Measurements from ENCODE around the gene PRPSAP1. TPM values are rescaled to one million over a fixed set of nuclear protein-coding genes. Genes with fewer than 3 reads are reported as not detected.
A peak's percentile ranks its signal among the peaks of the same experiment; 100 is the strongest.

The PRPSAP1 gene
- total RNA-seq, 1 donor from 2014 or later: 25.8 TPM

DNA sequence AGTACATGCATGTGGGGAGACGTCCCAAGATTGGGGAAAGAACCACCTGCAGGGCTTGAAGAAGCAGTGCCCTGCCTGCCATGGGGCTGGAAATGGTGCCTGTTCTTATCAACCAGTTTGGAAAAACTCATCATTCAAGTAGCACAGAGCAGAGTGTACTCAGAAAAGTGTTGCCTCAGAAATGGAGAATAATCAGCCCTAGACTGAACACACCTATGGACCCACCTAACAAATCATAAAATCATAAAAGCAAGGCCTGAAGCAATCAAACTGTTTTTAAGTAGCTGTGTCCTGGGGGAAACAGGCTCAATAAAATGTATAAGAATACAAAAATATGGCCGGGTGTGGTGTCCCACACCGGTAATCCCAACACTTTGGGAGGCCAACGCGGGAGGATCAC is 56.8 kb downstream of the PRPSAP1 start:
- DNase-seq (ENCODE audit: low spot score): no peak
- intact Hi-C loops (cut with DNase I): no loop called here

DNA sequence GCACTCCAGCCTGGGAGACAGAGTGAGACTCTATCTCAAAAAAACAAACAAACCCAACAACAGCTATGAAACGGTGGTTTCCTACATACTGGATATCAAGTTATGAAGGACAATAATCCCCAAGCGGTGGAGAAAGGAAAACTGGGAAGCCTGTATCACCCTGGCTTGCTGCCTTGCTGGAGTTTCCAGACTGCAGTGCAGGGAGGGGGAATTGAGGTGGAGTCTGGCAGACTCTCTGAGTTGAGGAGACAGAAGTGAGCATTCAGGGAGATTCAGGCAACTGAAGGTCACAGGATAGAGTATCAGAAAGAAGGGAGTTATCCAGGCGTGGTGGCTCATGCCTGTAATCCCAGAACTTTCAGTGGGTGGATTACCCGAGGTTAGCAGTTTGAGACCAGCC is 57.5 kb downstream of the PRPSAP1 start:
- no peak for DNase-seq (ENCODE audit: low spot score)
- intact Hi-C loops (cut with DNase I): no loop called here

DNA sequence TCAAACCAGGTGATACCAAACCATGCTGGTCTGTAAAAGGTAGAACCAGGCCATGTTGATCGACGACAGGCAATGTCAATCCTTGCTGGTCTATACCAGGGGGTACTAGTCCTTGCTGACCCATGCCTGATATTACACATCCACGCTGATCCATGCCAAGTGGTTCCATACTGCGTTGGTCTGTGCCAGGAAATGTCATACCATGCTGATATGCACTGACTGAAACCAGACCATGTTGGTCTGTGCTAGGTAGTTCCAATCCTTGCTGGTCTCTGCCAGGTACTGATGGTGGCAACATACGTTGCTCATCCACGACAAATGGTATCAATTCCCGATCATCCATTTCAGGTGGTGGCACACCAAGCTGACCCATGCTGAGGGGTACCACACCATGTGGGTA is 60.6 kb downstream of the PRPSAP1 start:
- no peak for DNase-seq (ENCODE audit: low spot score)
- intact Hi-C loops (cut with DNase I): no loop called here

DNA sequence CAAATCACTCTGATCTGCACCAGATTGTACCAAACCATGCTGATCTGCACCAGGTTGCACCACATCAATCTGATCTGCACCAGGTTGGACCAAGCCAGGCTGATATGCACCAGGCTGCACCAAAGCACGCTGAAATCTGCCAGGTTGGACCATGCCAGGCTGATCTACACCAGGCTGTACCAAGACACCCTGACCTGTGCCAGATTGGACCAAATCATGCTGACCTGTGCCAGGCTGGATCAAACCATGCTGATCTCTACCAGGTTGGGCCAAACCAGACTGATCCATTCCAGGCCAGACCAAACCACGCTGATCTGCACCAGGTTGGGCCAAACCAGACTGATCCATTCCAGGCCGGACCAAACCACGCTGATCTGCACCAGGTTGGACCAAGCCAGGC is 61.1 kb downstream of the PRPSAP1 start:
- intact Hi-C loops (cut with DNase I): no loop called here
- DNase-seq (ENCODE audit: low spot score): no peak

- DNase-seq (ENCODE audit: low spot score): no peak
- intact Hi-C loops (cut with DNase I): no loop called here
These were observed 71.9 kb downstream of the PRPSAP1 start for GRCh38 chr17:76281573-76282371.

- no peak for DNase-seq (ENCODE audit: low spot score)
- intact Hi-C loops (cut with DNase I): no loop called here
These were observed 73.1 kb downstream of the PRPSAP1 start for GRCh38 chr17:76280650-76281049.

- intact Hi-C loops (cut with DNase I): loop anchor here (1.0 to 5.0 kb wide), 3 partner anchors 97 to 268 kb away; no protein-coding TSS in a partner anchor
- no peak for DNase-seq (ENCODE audit: low spot score)
These were observed 73.9 kb downstream of the PRPSAP1 start for GRCh38 chr17:76279742-76280287.

DNA sequence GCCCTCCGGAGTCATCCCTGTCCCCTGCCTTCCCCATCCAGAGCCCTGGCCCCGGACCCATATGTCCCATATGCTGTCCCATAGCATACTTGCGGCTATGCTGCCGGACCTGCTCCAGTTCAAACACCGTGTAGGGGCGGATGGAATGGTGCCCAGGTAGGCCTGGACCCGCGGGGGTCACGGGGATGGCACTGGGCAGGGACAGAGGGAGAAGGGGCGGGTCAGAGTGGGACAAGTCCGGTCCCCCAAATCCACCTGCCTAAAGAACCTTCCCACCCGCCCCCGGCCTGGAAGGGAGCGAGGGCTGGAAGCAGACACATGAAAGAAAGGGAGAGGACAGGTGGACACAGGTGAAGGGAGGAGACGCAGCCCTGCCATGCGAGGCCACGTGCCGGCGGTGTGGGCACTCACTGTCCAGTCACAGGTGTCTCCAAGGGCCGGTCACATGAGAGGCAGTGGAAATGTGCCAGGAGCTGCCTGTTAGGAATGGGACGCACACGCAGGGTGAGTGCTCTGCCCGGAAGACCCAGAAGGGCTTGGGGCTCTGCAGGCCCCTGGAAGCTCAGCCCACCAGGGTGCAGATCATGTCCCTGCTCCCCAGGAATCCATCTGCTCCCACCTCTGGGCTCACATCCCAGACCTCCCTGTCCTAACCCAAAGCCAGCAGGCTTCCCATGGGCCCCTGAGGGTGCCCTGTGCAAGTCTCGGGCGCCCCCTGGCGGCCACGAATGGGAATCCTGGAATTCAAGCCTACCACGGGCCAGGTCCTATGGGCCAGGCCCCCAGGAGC is 74.6 kb downstream of the PRPSAP1 start:
- DNase-seq (ENCODE audit: low spot score): peak; percentile 93
- intact Hi-C loops (cut with DNase I): loop anchor here (1.0 to 5.0 kb wide), 3 partner anchors 96 to 267 kb away; no protein-coding TSS in a partner anchor

DNA sequence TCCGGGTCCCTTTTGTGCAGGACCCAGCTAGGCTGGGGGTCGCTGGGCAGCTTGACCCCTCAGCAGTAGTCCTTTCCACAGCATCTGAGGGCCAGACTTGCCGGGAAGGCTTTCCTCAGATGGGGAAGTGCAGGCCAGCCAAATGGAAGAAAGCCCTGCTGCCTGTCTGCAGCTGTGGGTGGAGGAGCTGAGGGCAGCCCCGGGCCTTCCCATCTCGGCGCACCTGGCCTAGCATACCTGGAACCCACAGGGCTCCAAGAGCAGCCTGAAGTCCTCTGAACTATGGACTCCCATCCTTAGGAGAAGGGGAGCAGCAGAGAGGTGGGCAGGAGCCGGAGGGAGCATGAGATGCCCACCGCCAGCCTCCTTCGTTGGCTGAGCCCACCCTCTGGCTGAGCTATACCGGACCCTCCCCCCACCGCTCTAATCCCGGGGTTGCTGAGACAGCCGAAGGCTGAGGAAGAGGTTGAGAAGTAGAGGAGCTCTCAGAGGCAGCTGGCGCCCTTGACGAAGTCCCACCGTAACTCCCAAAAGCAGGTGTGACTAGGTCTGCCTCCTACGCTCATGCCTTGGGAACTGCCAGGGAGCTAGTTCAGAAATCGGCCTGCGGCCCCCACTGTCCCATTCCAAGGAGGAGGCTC is 75.3 kb downstream of the PRPSAP1 start:
- no peak for DNase-seq (ENCODE audit: low spot score)
- intact Hi-C loops (cut with DNase I): loop anchor here (2.0 to 5.0 kb wide), 2 partner anchors 96 to 266 kb away; no protein-coding TSS in a partner anchor

DNA sequence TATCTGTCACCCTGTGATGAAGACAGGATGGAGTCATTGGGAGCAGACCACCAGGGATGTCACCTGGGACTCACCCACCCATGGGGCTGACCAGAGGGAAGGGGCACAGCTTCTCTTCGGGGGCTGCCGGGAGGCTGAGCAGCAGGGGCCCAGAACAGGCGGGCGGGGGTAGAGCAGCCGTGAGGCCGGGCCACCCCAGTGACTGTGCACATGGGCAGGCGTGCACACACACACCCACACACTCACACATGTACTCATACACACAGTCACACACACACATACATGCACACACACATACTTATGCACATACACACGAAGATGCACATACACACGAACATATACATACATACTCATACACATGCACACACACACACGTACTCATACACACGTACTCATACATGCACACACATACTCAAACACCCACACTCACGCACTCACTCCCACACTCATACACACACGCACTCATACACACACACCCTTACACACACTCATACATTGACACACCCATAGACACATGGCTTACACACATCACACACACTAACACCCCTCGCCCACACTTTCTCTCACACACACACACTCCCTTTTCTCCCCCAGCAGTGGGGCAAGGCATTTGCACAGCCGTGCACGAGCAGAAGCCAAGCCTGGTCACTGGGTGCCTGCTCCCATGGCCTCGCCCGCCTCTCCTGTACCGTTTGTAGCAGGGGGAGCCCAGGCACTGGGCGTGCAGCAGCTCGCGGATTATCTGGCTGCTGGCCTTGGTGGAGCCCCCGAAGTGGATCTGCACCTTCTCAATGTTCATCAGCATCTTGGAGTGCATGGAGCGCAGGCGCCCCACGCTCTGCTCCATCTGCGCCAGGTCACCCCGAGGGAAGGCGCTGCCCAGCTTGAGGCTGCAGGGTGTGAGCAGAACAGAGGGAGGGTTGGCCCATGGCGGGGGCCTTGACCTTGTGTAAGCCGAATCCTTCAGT is 76.1 kb downstream of the PRPSAP1 start:
- intact Hi-C loops (cut with DNase I): loop anchor here (2.0 to 5.0 kb wide), 2 partner anchors 95 to 265 kb away; no protein-coding TSS in a partner anchor
- no peak for DNase-seq (ENCODE audit: low spot score)

DNA sequence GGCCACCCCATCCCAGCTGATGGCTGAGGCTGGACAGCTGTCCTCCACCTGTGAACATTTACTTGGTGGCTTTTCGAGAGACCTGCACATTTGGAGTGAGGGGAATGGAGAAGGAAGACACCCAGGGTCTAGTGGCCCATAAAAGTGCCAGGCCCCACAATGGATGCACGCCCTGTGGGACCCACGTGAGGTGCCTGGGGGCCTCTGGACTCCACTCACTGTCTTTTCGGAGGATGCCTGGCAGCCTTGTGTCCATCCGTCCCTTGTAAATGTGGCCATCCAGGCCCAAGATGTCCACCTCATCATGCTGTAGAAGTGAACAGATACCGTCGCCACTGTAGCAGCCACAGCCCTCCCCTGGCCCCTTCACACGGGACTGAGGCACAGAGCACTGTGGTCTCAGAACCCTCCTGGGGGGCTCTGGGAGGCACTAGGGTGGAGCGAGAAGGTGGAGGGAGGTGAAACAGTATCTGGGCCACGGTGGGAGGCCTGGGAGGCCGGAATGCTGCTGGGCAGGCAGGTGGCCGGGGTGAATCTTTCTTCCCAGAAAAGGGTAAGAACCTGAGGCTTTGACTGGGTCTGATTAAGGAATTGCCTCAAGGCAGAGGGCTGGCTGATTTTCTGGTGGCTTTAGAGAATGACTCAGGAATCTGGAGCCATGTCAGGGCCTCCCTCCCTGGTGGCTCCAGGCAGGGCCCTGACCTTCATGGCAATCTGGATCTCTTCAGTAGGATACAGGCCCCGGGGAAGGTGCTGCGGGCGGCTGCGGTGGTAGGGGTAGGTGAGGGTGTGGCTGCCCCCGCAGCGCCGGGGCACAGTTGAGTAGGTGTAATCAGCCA is 77.0 kb downstream of the PRPSAP1 start:
- intact Hi-C loops (cut with DNase I): loop anchor here (5.0 kb wide), 1 partner anchor 264 kb away; no protein-coding TSS in a partner anchor
- no peak for DNase-seq (ENCODE audit: low spot score)

GRCh38 chr17:76276069-76276431 is 77.7 kb downstream of the PRPSAP1 start:
- DNase-seq (ENCODE audit: low spot score): no peak
- intact Hi-C loops (cut with DNase I): loop anchor here (5.0 kb wide), 1 partner anchor 264 kb away; no protein-coding TSS in a partner anchor

DNA sequence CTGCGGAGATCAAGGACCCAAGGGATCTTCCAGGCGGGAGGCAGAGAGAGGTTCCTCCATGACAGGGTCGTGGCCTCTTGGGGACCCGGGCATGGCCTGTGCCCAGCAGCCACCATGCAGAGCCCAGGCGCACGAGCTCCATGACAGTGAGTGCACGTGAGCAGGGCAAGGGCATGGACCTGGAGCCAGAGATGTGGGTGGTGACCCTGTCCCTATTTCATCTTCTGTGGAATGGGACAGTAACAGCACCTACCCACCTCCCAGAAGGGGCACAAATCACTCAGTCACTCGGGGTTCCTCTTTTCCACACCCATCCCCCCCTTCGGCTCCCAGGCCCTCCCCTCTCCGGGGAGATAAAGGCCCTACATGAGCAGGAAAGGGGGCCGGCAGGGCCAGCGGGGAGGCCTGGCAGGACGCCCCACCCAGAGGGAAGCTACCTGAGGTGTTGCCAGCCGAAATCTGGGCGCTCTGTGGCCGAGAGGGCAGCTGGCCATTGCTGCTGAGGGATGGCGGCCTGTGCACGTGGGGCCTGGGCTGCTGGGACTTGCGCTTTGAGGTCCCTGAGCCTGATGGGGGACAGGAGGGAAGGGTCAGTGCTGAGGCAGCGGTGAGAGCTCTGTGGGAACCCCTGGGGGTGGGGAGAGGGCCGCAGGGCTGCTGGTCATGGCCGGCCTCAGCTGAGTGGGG is 78.2 kb downstream of the PRPSAP1 start:
- DNase-seq (ENCODE audit: low spot score): no peak
- intact Hi-C loops (cut with DNase I): loop anchor here (5.0 kb wide), 1 partner anchor 263 kb away; no protein-coding TSS in a partner anchor

- DNase-seq (ENCODE audit: low spot score): no peak
- intact Hi-C loops (cut with DNase I): no loop called here
These were observed 79.4 kb downstream of the PRPSAP1 start for GRCh38 chr17:76274112-76274956.

- DNase-seq (ENCODE audit: low spot score): no peak
- intact Hi-C loops (cut with DNase I): no loop called here
These were observed 80.1 kb downstream of the PRPSAP1 start for GRCh38 chr17:76273445-76274111.

All from cardiac septum (tissue), 1 donor.